Subcutaneous abdominal adipose tissue (tissue), 5 donors: ENCODE measurements around the gene FMN1.

Experiments used
- H3K27ac ChIP-seq: one replicate; pipeline ENCODE4 v1.7.0; 2013; ENCODE audit warnings: low read depth, mild to moderate bottlenecking, inconsistent platforms, low read length, moderate library complexity
- H3K27me3 ChIP-seq, 5 donors: one replicate each; pipeline ENCODE4 v1.7.0; 2013; ENCODE audit warnings: low read length in 5 of 5, inconsistent platforms in 1 of 5; ENCODE audit not compliant: control insufficient read depth in 5 of 5, insufficient read depth in 4 of 5
- H3K36me3 ChIP-seq, 5 donors: one replicate each; pipeline ENCODE4 v1.7.0; 2013; ENCODE audit warnings: low read length in 5 of 5; ENCODE audit not compliant: control insufficient read depth in 5 of 5, insufficient read depth in 5 of 5
- H3K4me1 ChIP-seq, 5 donors: one replicate each; pipeline ENCODE4 v1.7.0; 2013; ENCODE audit warnings: low read length in 5 of 5, mild to moderate bottlenecking in 3 of 5, moderate library complexity in 1 of 5; ENCODE audit not compliant: control insufficient read depth in 5 of 5, insufficient read depth in 5 of 5
- H3K4me3 ChIP-seq, 5 donors: one replicate each; pipeline ENCODE4 v1.7.0; 2013; ENCODE audit warnings: low read length in 5 of 5, low read depth in 1 of 5
- H3K9ac ChIP-seq, 5 donors: one replicate each; pipeline ENCODE4 v1.7.0; 2013; ENCODE audit warnings: low read length in 5 of 5, mild to moderate bottlenecking in 4 of 5, moderate library complexity in 3 of 5
- H3K9me3 ChIP-seq, 5 donors: one replicate each; pipeline ENCODE4 v1.7.0; 2013; ENCODE audit warnings: low read length in 5 of 5; ENCODE audit not compliant: control insufficient read depth in 5 of 5
- donor health status: healthy.
- donor health status: healthy.
- donor health status: healthy.
- donor health status: healthy.
- donor health status: healthy.

Gene FMN1

DNA sequence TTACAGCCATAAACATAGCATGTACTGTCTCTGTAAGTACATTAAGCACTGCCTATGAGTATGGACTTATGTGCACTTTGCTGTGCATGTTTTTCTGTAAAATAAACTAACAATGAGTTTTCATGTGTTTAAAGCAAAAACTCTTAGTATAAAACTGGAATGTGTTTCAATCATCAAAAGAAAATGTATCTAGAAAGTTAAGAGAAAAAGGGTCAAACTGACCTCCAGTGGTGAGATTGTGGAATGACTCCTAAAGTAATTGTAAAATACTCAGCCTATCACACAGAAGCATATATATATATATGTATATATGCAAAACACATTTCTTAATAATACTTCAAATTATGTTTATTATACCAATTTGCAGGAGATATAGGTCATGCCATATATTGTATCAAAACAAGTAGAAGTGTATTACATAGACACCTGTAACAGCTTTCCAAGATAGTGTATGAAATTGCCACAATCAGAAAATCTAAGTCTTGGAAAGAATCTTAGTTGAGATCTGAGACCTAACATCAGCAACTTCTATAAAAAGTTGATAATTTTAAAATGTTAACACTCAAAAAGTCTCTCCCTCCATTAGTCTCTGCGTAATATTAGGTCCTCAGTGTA lies 199.6 kb downstream of the FMN1 start:
- Histone ChIP-seq H3K9me3 (no peaks in the 10 kb centered on the region), H3K27me3 (no peaks in the 10 kb centered on the region), H3K4me1 (peaks cover 0 to 15% (median 8%) of the 10 kb centered on the region in 5 donors), H3K9ac (no peak overlapping the region), H3K27ac (no peak overlapping the region), H3K36me3 (no peaks in the 10 kb centered on the region), H3K4me3 (no peak overlapping the region)

DNA sequence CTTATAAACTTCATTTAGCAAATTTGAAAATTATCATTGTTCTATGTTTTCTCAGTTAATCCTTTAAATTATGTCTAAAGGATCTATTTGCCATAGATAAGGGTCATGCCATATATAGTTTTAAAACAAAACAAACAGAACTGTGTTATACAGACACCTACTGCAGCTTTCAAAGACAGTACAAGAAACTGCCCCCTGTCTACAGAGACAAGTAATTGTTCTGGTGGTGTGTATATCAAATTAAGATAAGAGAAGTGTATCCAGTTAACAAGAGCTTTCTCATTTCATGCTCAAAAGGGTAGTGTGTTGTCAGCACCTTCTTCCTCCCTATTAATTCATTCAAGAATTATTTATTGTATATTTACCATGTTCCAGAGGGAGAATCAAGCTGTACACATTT lies 201.2 kb downstream of the FMN1 start:
- Histone ChIP-seq H3K36me3 (no peaks in the 10 kb centered on the region), H3K9ac (no peak overlapping the region), H3K4me1 (peaks cover 0 to under 1% (median 0%) of the 10 kb centered on the region in 5 donors), H3K4me3 (no peak overlapping the region), H3K9me3 (no peaks in the 10 kb centered on the region), H3K27ac (no peak overlapping the region), H3K27me3 (no peaks in the 10 kb centered on the region)

DNA sequence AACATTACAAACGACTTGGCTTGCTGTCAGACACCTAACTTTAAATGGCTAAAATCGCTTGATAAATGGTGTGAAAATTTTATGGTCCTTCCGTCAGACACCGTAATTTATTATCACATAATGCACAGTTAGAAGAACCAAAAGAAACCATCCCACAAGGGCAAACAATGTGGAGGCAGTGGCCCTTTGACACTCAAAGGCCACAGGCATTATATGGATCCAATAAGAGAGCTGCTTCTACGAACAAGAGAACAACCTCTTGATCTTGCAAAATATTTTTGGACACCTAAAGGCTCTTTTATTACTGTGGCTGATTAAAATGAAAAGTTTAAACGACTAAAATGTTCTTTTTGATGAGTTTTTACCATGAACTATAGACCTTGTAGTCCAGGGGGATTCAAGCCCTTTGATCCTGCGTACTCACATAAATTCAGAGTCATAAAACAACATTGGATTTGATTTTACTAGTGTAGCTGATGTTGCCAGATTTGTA lies 202.8 kb downstream of the FMN1 start:
- Histone ChIP-seq H3K27ac (no peak overlapping the region), H3K9me3 (no peaks in the 10 kb centered on the region), H3K36me3 (no peaks in the 10 kb centered on the region)

DNA sequence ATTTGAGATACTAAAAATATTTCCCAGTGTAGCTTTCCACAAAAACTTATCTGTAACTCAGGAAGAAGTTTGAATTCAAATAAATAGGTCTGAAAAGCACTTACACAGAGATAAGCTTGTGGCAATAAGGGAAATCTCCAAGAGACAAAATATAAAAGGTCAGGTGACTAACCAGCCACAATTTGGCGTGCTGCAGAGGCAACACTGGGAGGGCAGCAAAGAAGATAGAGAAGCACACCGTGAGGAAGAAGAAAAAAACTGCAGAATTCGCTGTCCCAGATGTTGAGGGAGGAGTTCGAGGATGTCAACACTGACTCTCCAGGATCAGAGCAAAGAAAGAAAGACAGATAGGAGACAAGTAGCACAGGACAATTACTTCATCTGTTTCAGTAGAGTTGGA lies 204.4 kb downstream of the FMN1 start:
- Histone ChIP-seq H3K9ac (no peak overlapping the region), H3K4me3 (no peak overlapping the region), H3K36me3 (no peaks in the 10 kb centered on the region), H3K9me3 (no peaks in the 10 kb centered on the region), H3K27ac (no peak overlapping the region), H3K4me1 (no peaks in the 10 kb centered on the region), H3K27me3 (no peaks in the 10 kb centered on the region)

More for the DNA sequence above, 202.8 kb downstream of the FMN1 start:
- H3K4me1 ChIP-seq, result no peaks in the 10 kb centered on the region
- H3K9ac ChIP-seq, result no peak overlapping the region
- no peak overlapping the region for H3K4me3 ChIP-seq
- no peaks in the 10 kb centered on the region for H3K27me3 ChIP-seq

DNA sequence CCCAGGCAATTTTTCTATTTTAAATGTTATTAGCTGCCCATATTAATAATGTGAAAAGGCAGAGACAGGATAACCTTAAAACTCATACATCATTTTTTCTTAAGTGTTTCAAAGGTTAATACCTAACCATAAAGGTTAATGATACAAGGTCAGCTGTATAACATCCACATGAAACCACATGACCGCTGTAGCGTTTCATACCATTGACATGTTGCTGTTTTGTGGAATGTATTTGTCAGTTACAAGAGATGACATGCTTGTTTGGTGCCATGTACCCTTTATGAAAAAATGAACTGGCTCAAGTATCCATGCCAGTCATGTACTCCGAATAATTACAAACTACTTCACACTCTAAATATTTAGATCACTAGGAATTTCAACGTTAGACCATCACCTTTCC lies 207.4 kb downstream of the FMN1 start:
- no peaks in the 10 kb centered on the region for H3K27me3 ChIP-seq
- H3K9me3 ChIP-seq, result no peaks in the 10 kb centered on the region
- H3K4me3 ChIP-seq, result no peak overlapping the region
- no peak overlapping the region for H3K27ac ChIP-seq
- H3K4me1 ChIP-seq, result no peaks in the 10 kb centered on the region
- no peak overlapping the region for H3K9ac ChIP-seq
- no peaks in the 10 kb centered on the region for H3K36me3 ChIP-seq

DNA sequence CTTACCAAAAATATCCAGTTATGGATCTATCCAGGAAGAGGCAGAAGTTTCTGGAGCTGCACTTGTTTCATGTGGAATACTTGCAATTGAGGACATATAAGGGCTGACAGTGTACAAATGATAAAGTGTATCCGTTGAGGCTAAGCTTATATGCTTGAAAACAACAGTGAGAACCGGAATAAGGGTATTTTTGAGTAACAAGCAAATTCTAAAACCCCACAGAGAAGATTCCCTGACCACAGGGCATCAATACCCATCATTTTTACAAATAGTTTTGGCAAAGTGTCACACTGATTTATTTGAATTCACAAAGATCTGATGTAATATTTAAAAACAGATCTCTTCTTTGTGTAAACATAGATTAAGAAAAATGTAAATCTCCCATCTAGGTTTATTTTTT lies 208.4 kb downstream of the FMN1 start:
- H3K27me3 ChIP-seq, result no peaks in the 10 kb centered on the region

DNA sequence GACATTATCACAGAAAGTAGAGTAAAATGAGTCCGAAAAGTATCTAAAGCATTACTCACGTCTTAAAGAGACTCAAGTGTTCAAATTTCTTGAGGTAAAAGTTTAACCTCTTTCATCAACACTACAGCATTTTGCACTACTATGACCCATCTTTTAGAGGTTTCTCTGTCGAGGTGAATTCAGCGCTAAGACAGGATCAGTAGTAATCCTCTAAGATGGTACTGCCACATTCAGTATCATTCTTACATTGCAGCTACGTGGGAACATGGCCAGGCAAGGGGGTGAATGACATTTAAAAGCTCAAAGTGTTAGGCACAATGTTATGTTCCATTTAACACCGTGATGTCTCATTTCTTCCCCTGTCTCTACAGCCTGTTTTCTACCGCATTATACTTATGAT lies 210.8 kb downstream of the FMN1 start:
- no peak overlapping the region for H3K27ac ChIP-seq
- H3K9me3 ChIP-seq, result no peaks in the 10 kb centered on the region
- no peaks in the 10 kb centered on the region for H3K36me3 ChIP-seq
- no peak overlapping the region for H3K4me3 ChIP-seq
- H3K27me3 ChIP-seq, result no peaks in the 10 kb centered on the region
- no peaks in the 10 kb centered on the region for H3K4me1 ChIP-seq
- no peak overlapping the region for H3K9ac ChIP-seq

More for the DNA sequence above, 208.4 kb downstream of the FMN1 start:
- Histone ChIP-seq H3K4me1 (no peaks in the 10 kb centered on the region), H3K9ac (no peak overlapping the region), H3K9me3 (no peaks in the 10 kb centered on the region), H3K4me3 (no peak overlapping the region), H3K36me3 (no peaks in the 10 kb centered on the region), H3K27ac (no peak overlapping the region)

DNA sequence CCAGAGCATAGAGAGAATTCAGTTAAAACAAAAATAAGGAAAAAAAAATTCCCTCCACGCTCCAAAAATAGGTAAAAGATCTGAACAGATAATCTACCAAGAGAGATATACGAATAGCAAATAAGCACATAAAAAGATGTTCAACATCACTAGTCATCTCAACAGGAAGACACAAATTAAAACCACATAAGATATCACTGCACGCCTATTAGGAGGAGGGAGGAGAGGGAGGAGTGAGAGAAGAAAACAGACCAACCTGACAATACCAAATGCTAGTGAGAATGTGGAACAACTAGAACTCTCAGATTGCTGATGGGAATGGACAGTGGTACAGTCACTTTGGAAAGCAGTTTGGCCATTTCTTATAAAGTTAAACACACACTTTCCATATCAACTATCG lies 212.5 kb downstream of the FMN1 start:
- Histone ChIP-seq H3K9me3 (no peaks in the 10 kb centered on the region), H3K27me3 (no peaks in the 10 kb centered on the region), H3K36me3 (no peaks in the 10 kb centered on the region), H3K27ac (no peak overlapping the region), H3K9ac (no peak overlapping the region), H3K4me1 (no peaks in the 10 kb centered on the region), H3K4me3 (no peak overlapping the region)

DNA sequence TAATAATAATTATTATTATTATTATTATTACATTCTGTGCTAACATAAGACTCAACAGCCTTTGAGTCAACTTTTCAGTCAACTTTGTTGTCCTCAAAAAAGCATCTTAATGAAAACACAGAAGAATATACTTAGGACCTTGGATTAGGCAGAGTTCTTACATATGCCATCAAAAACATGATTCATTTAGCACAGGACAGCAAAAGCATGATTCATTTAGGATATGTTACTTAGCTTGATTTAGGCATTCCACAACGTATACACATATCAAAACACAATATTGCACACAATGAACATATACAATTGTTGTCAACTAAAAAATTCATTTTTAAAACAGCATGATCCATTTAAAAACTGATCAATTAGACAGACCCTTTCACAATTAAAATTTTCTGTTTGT lies 213.0 kb downstream of the FMN1 start:
- Histone ChIP-seq H3K9ac (no peak overlapping the region), H3K9me3 (no peaks in the 10 kb centered on the region), H3K36me3 (no peaks in the 10 kb centered on the region), H3K4me1 (no peaks in the 10 kb centered on the region), H3K27ac (no peak overlapping the region), H3K4me3 (no peak overlapping the region), H3K27me3 (no peaks in the 10 kb centered on the region)

DNA sequence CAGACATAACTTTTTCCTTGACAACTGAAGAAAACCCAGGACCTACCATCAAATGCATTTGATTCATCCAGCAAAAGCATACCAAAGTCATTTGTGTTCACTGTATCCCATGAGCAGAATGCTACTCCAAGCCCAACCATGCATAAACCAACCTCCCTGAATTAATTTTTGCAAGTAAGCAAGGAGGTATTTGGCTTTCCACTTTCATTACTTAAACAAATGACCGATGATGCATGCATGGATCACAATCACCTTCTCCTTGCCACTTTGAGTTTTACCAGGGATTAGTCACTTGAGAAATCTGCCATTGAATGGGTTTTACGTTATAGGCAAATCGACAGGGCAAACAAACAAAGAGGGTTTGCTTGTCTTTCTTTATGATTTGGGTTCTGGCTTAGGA lies 214.8 kb downstream of the FMN1 start:
- no peak overlapping the region for H3K27ac ChIP-seq
- no peaks in the 10 kb centered on the region for H3K9me3 ChIP-seq
- no peak overlapping the region for H3K9ac ChIP-seq
- H3K27me3 ChIP-seq, result no peaks in the 10 kb centered on the region
- H3K4me1 ChIP-seq, result no peaks in the 10 kb centered on the region
- no peak overlapping the region for H3K4me3 ChIP-seq
- no peaks in the 10 kb centered on the region for H3K36me3 ChIP-seq
